HL-60 (cell line): ENCODE results near the gene CELF2.

ENCODE experiments used
- DNase-seq, 2 experiments: peaks; one replicate each; pipeline ENCODE4 v3.0.0-alpha.2; 2010 to 2020; ENCODE audit warnings: low read depth in 1 of 2, low spot score in 1 of 2
- H3K27ac ChIP-seq: fragments of 250-450 bp; sonication (Bioruptor Pico); replicated peaks from 2 replicates; pipeline ENCODE4 v1.5.1; 2020; ENCODE audit warnings: mild to moderate bottlenecking, moderate library complexity
- H3K27me3 ChIP-seq: fragments of 250-450 bp; sonication (Bioruptor Pico); 2 replicates; pipeline ENCODE4 v1.5.1; 2021; ENCODE audit warnings: mild to moderate bottlenecking, moderate library complexity; ENCODE audit not compliant: insufficient read depth, poor library complexity, severe bottlenecking
- H3K4me3 ChIP-seq: replicated peaks from 2 replicates; pipeline ENCODE4 v1.5.1; 2011; ENCODE audit warnings: mild to moderate bottlenecking, control low read depth, low read length; ENCODE audit not compliant: insufficient read depth
- GABPA ChIP-seq: IDR thresholded peaks from 2 replicates; pipeline ENCODE4 v1.6.1; 2012; ENCODE audit warnings: low read depth
- POLR2AphosphoS5 ChIP-seq: IDR thresholded peaks from 2 replicates; pipeline ENCODE4 v1.6.1; 2012; ENCODE audit warnings: low read depth
- SPI1 ChIP-seq: IDR thresholded peaks from 2 replicates; pipeline ENCODE4 v1.6.1; 2012; ENCODE audit warnings: low read depth, mild to moderate bottlenecking, borderline replicate concordance
- TF ChIP-seq, protein P1 (sequence below): IDR thresholded peaks from 2 replicates; pipeline ENCODE4 v1.6.1; 2012; ENCODE audit warnings: low read depth; ENCODE audit not compliant: insufficient replicate concordance
- TF ChIP-seq, protein P2 (sequence below): IDR thresholded peaks from one replicate; pipeline ENCODE4 v1.5.1; 2011; ENCODE audit warnings: low read length, control low read depth, inconsistent platforms; ENCODE audit not compliant: insufficient read depth

CELF2 gene

GRCh38 chr10:11164803-11165590 is 147.3 kb downstream of the CELF2 start:
- Histone ChIP-seq H3K4me3 (peak overlapping the region; percentile 74), H3K27me3 (no peaks in the 10 kb centered on the region), H3K27ac (peak overlapping the region; percentile 96)
- TF ChIP-seq SPI1 = peak; percentile 40; the same call in 1 of the 2 replicates
- TF ChIP-seq POLR2AphosphoS5 = 0 out of 2 replicates have a peak, but pooled peaks have one; percentile 12
- TF ChIP-seq GABPA = no peak
- TF ChIP-seq, protein P1, sequence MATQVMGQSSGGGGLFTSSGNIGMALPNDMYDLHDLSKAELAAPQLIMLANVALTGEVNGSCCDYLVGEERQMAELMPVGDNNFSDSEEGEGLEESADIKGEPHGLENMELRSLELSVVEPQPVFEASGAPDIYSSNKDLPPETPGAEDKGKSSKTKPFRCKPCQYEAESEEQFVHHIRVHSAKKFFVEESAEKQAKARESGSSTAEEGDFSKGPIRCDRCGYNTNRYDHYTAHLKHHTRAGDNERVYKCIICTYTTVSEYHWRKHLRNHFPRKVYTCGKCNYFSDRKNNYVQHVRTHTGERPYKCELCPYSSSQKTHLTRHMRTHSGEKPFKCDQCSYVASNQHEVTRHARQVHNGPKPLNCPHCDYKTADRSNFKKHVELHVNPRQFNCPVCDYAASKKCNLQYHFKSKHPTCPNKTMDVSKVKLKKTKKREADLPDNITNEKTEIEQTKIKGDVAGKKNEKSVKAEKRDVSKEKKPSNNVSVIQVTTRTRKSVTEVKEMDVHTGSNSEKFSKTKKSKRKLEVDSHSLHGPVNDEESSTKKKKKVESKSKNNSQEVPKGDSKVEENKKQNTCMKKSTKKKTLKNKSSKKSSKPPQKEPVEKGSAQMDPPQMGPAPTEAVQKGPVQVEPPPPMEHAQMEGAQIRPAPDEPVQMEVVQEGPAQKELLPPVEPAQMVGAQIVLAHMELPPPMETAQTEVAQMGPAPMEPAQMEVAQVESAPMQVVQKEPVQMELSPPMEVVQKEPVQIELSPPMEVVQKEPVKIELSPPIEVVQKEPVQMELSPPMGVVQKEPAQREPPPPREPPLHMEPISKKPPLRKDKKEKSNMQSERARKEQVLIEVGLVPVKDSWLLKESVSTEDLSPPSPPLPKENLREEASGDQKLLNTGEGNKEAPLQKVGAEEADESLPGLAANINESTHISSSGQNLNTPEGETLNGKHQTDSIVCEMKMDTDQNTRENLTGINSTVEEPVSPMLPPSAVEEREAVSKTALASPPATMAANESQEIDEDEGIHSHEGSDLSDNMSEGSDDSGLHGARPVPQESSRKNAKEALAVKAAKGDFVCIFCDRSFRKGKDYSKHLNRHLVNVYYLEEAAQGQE = no peak
- TF ChIP-seq, protein P2, sequence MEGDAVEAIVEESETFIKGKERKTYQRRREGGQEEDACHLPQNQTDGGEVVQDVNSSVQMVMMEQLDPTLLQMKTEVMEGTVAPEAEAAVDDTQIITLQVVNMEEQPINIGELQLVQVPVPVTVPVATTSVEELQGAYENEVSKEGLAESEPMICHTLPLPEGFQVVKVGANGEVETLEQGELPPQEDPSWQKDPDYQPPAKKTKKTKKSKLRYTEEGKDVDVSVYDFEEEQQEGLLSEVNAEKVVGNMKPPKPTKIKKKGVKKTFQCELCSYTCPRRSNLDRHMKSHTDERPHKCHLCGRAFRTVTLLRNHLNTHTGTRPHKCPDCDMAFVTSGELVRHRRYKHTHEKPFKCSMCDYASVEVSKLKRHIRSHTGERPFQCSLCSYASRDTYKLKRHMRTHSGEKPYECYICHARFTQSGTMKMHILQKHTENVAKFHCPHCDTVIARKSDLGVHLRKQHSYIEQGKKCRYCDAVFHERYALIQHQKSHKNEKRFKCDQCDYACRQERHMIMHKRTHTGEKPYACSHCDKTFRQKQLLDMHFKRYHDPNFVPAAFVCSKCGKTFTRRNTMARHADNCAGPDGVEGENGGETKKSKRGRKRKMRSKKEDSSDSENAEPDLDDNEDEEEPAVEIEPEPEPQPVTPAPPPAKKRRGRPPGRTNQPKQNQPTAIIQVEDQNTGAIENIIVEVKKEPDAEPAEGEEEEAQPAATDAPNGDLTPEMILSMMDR = no peak
- peak; percentile 52 to 72 for DNase-seq

DNA sequence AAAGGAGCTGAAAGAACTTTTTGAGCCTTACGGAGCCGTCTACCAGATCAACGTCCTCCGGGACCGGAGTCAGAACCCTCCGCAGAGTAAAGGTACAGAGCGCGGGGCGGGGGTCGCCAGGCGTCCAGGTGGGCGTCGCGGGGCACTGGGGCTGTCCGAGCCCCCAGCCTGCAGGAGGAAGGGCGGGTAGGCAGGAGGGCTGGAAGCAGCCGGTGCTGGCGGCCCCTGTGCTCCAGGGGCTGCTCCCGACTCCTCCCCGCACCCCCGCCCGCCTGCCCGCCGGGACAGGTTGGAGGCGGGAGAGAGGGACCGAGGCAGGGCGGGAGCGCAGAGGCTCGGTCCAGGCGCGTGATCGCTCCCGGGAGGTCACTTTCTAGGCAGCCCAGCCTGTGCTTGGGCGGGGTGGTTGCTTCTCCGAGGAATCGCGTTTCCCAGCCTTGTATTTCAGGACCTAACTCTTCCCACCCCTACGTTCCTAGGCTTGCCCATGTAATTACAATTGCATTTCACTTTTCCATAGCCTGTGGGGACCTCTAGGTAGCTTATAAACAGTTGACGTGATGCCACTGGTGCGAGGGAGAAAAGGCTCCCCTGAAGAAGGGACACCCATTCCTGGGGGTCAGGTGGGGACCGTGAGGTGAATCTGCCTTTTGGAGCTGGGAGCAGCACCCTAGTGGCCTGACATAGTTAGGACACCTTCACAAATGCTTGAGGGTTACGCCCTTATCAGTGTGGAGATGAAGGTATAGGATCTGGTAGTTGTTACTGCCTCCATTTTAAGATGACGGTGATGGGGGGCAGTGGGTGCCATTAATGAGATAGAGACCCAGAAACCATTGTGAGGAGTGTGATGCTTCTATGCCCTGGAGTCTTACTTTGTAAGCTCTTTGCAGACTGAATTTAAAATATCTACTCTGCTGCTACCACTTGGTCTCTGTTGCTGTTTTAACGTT is 148.2 kb downstream of the CELF2 start:
- peak in 1 of 2 experiments; percentile 65 for DNase-seq
- Histone ChIP-seq H3K4me3 (peak overlapping the region; percentile 74), H3K27ac (peak overlapping the region; percentile 96), H3K27me3 (no peaks in the 10 kb centered on the region)
- TF ChIP-seq POLR2AphosphoS5 (0 out of 2 replicates have a peak, but pooled peaks have one; percentile 28), SPI1 (no peak)
- TF ChIP-seq, protein P2 = peak; percentile 20

GRCh38 chr10:11166550-11166949 is 148.9 kb downstream of the CELF2 start:
- peak overlapping the region; percentile 74 for H3K4me3 ChIP-seq
- DNase-seq = no peak
- no peaks in the 10 kb centered on the region for H3K27me3 ChIP-seq
- TF ChIP-seq SPI1 (no peak), POLR2AphosphoS5 (no peak), GABPA (no peak)
- TF ChIP-seq, protein P2 = no peak
- TF ChIP-seq, protein P1 = no peak
- H3K27ac ChIP-seq = peak overlapping the region; percentile 96
